K562 (cell line): ENCODE data around the gene SNX9. TPM values are rescaled to one million over a fixed set of nuclear protein-coding genes. Genes with fewer than 3 reads are reported as not detected.

ENCODE experiments used
- ARID3A ChIP-seq: IDR thresholded peaks from 2 replicates; pipeline ENCODE4 v1.6.1; 2012; ENCODE audit warnings: low read depth, low read length, improper control_type of control experiment, borderline replicate concordance
- ATF1 ChIP-seq, 2 experiments: fragments of 450-650 bp in 1 of 2; IDR thresholded peaks; 2 replicates each; pipeline ENCODE4 v1.6.1; 2016; ENCODE audit warnings: missing compliant biosample characterization in 1 of 2, missing genetic modification characterization in 1 of 2
- ATF3 ChIP-seq, 2 experiments: fragments of 450-650 bp in 1 of 2; sonication (generic) in 1 of 2; formaldehyde crosslinking in 1 of 2; IDR thresholded peaks in 1 of 2; conservative IDR thresholded peaks in 1 of 2; 2 replicates each; pipeline versions ENCODE4 v1.6.1 to v1.8.1; 2016 to 2023; ENCODE audit warnings: mild to moderate bottlenecking in 2 of 2, moderate library complexity in 2 of 2, inconsistent platforms in 1 of 2, missing genetic modification reagents in 1 of 2
- DDX20 ChIP-seq: fragments of 450-650 bp; IDR thresholded peaks from 2 replicates; pipeline ENCODE4 v1.6.1; 2016; ENCODE audit warnings: missing genetic modification characterization, low read depth, mild to moderate bottlenecking, missing compliant biosample characterization, moderate library complexity
- DMBX1 ChIP-seq: fragments of 250-450 bp; sonication (Bioruptor Pico); IDR thresholded peaks from 2 replicates; pipeline ENCODE4 v1.8.0; 2022; ENCODE audit warnings: inconsistent platforms, mild to moderate bottlenecking, moderate library complexity, borderline replicate concordance
- DNMT1 ChIP-seq: fragments of 450-650 bp; IDR thresholded peaks from 2 replicates; pipeline ENCODE4 v1.6.1; 2016; ENCODE audit warnings: antibody characterized with exemption, mild to moderate bottlenecking
- EP300 ChIP-seq: IDR thresholded peaks from 2 replicates; pipeline ENCODE4 v1.6.1; 2012; ENCODE audit warnings: low read length, improper control_type of control experiment
- EZH2 ChIP-seq: IDR thresholded peaks from 2 replicates; pipeline ENCODE4 v1.6.1; 2012; ENCODE audit warnings: low read depth, mild to moderate bottlenecking, inconsistent platforms, low read length, borderline replicate concordance
- KAT7 ChIP-seq: sonication (generic); formaldehyde crosslinking; IDR thresholded peaks from 2 replicates; pipeline ENCODE4 v1.8.0; 2022; ENCODE audit warnings: missing genetic modification reagents, mild to moderate bottlenecking, borderline replicate concordance
- MCM3 ChIP-seq: fragments of 450-650 bp; IDR thresholded peaks from 2 replicates; pipeline ENCODE4 v1.6.1; 2016
- NCOA1 ChIP-seq: fragments of 450-650 bp; IDR thresholded peaks from 2 replicates; pipeline ENCODE4 v1.6.1; 2016; ENCODE audit warnings: low read depth
- NFIC ChIP-seq: fragments of 450-650 bp; IDR thresholded peaks from 2 replicates; pipeline ENCODE4 v1.6.1; 2017; ENCODE audit warnings: mild to moderate bottlenecking, inconsistent platforms
- NFRKB ChIP-seq: fragments of 450-650 bp; IDR thresholded peaks from 2 replicates; pipeline ENCODE4 v1.6.1; 2016; ENCODE audit warnings: low read depth
- NFXL1 ChIP-seq: fragments of 450-650 bp; formaldehyde crosslinking; IDR thresholded peaks from 2 replicates; pipeline ENCODE4 v1.4.0; 2021; ENCODE audit warnings: mild to moderate bottlenecking
- NR3C1 ChIP-seq: sonication (generic); formaldehyde crosslinking; IDR thresholded peaks from 2 replicates; pipeline ENCODE4 v1.8.1; 2022; ENCODE audit warnings: missing genetic modification reagents
- PHF21A ChIP-seq: fragments of 450-650 bp; IDR thresholded peaks from 2 replicates; pipeline ENCODE4 v1.6.1; 2017; ENCODE audit warnings: low read depth, borderline replicate concordance
- PTBP1 ChIP-seq: fragments of 200-400 bp; formaldehyde crosslinking; IDR thresholded peaks from 2 replicates; pipeline ENCODE4 v1.6.1; 2017; ENCODE audit warnings: low read depth, low read length
- RBM15 ChIP-seq: fragments of 200-400 bp; formaldehyde crosslinking; IDR thresholded peaks from 2 replicates; pipeline ENCODE4 v1.6.1; 2018; ENCODE audit warnings: mild to moderate bottlenecking, low read length, moderate library complexity; ENCODE audit not compliant: insufficient read depth
- SMAD3 ChIP-seq: fragments of 450-650 bp; formaldehyde crosslinking; conservative IDR thresholded peaks from 2 replicates; pipeline ENCODE4 v1.4.0; 2020; ENCODE audit warnings: mild to moderate bottlenecking
- ZBTB7A ChIP-seq: IDR thresholded peaks from 2 replicates; pipeline ENCODE4 v1.6.1; 2011; ENCODE audit warnings: low read depth, mild to moderate bottlenecking, low read length, moderate library complexity, borderline replicate concordance; ENCODE audit not compliant: control insufficient read depth
- ZNF146 ChIP-seq: IDR thresholded peaks from one replicate; pipeline ENCODE4 v1.6.1; 2018; ENCODE audit warnings: missing compliant biosample characterization; ENCODE audit not compliant: unreplicated experiment
- ZNF24 ChIP-seq: fragments of 450-650 bp; IDR thresholded peaks from 2 replicates; pipeline ENCODE4 v1.6.1; 2016
- ZNF280A ChIP-seq: fragments of 450-650 bp; IDR thresholded peaks from 2 replicates; pipeline ENCODE4 v1.6.1; 2018; ENCODE audit warnings: mild to moderate bottlenecking, low read depth; ENCODE audit not compliant: partially characterized antibody
- ZNF324 ChIP-seq: fragments of 250-450 bp; sonication (Bioruptor Pico); IDR thresholded peaks from 2 replicates; pipeline ENCODE4 v1.4.0; 2020; ENCODE audit warnings: mild to moderate bottlenecking
- ZNF696 ChIP-seq: fragments of 250-450 bp; sonication (Bioruptor Pico); conservative IDR thresholded peaks from 2 replicates; pipeline ENCODE4 v1.4.0; 2020; ENCODE audit warnings: mild to moderate bottlenecking, moderate library complexity
- polyA plus RNA-seq, 8 experiments: library from polyadenylated mRNA; depleted of rRNA in 4 of 8; stranded (reverse) in 5 of 8; unstranded in 3 of 8; fragments of >200 nt; fragmentation: Nextera tagmentation in 2 of 8; fragmentation: Illumina TruSeq in 1 of 8; extraction: Ambion mirVana in 2 of 8; extraction: Trizol in 1 of 8; gene quantifications; 2 replicates each; pipeline versions ENCODE4 v1.2.1 to v1.2.3, GENCODE V29; 2011 to 2014; ENCODE audit warnings: inconsistent platforms in 1 of 8, missing spikeins in 1 of 8
- total RNA-seq, 7 experiments: library from RNA; depleted of rRNA in 6 of 7; stranded (reverse); fragments of >200 nt in 6 of 7; fragmentation: Illumina TruSeq in 2 of 7; extraction: Trizol in 2 of 7; gene quantifications; 2 replicates each; pipeline versions ENCODE4 v1.2.1 to v1.2.3, GENCODE V29; 2011 to 2021; ENCODE audit warnings: low replicate concordance in 1 of 7
- TF ChIP-seq, protein P1 (sequence below), 2 experiments: fragments of 450-650 bp; conservative IDR thresholded peaks; 2 replicates each; pipeline ENCODE4 v1.6.1; 2017; ENCODE audit warnings: mild to moderate bottlenecking in 2 of 2, moderate library complexity in 2 of 2

SNX9 gene
- total and polyA plus RNA-seq, 9 of the 15 experiments (the other 6 are each of a cell fraction or from before 2014, with no cell fraction given): 6.0 to 81.7 (median 57.1) TPM

DNA sequence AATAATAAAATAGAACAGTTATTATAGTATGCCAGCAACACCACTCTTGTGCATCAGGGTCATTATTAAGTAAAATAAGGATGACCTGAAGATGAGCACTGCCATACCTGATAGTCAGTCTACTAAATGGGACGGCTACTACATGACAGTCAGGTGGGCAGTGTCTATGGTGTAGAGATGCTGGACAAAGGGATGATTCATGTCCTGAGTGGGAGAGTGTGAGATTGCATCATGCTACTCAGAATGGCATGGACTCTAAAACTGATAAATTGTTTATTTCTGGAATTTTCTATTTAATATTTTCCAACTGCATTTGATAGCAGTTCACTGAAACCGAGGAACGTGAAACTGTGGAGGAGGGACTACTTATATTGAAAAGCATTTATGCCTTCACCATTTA, 38.8 kb downstream of the SNX9 start (continued):
- TF ChIP-seq ATF3 (IDR thresholded peaks at IDR 0.05) (peak; percentile 99), ATF3 (CRISPR knock-in tag; conservative IDR thresholded peaks at IDR 0.05) (peak; percentile 49; the same call in 1 of the 2 replicates), RBM15 (no peak), ZBTB7A (no peak), ZNF24 (no peak), ZNF280A (no peak), DDX20 (tag) (no peak), ATF1 (CRISPR knock-in tag; IDR thresholded peaks at IDR 0.05) (no peak), ATF1 (tag; IDR thresholded peaks at IDR 0.05) (no peak), ZNF696 (CRISPR knock-in tag) (no peak), NFXL1 (CRISPR knock-in tag) (no peak), DNMT1 (no peak), NFIC (no peak), ZNF146 (no peak), PTBP1 (no peak), NFRKB (no peak), SMAD3 (CRISPR knock-in tag) (no peak), ZNF324 (no peak), DMBX1 (0 out of 2 replicates have a peak, but pooled peaks have one; percentile 27), ARID3A (no peak), NCOA1 (no peak), MCM3 (no peak), KAT7 (CRISPR knock-in tag) (no peak), EZH2 (no peak), EP300 (peak; percentile 68), NR3C1 (CRISPR knock-in tag) (no peak), PHF21A (no peak)
- TF ChIP-seq, protein P1, sequence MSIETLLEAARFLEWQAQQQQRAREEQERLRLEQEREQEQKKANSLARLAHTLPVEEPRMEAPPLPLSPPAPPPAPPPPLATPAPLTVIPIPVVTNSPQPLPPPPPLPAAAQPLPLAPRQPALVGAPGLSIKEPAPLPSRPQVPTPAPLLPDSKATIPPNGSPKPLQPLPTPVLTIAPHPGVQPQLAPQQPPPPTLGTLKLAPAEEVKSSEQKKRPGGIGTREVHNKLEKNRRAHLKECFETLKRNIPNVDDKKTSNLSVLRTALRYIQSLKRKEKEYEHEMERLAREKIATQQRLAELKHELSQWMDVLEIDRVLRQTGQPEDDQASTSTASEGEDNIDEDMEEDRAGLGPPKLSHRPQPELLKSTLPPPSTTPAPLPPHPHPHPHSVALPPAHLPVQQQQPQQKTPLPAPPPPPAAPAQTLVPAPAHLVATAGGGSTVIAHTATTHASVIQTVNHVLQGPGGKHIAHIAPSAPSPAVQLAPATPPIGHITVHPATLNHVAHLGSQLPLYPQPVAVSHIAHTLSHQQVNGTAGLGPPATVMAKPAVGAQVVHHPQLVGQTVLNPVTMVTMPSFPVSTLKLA (conservative IDR thresholded peaks at IDR 0.05): no peak; a peak in 1 of 4 replicates
